ENCODE data around the gene SOWAHB.

DNA sequence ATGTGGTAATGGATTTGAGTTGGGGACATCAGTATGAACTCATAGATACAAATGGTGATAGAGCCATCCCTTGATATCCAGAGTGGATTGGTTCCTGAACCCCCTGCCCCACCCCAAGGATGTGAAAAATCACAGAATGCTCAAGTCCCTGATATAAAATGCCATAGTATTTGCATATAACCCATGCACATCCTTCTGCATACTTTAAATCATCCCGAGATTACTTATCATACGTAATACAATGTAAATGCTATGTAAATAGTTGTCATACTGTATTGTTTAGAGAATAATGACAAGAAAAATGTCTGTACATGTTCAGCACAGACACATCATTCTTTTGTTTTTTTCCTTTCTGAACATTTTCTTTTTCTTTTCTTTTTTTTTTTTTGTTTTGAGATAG lies 32.7 kb upstream of the SOWAHB start:
- TF ChIP-seq POLR2A (IDR thresholded peaks at IDR 0.05; ENCODE audit: low read depth, low read length) (no peak), POLR2AphosphoS5 (IDR thresholded peaks at IDR 0.05; ENCODE audit: low read depth, low read length) (no peak), SPI1 (IDR thresholded peaks at IDR 0.05; ENCODE audit: low read depth, low read length) (no peak), TAF1 (IDR thresholded peaks at IDR 0.05; ENCODE audit: low read depth, low read length) (no peak)
